ENCODE data around the gene CAPN1.
A peak's percentile ranks its signal among the peaks of the same experiment; 100 is the strongest.
"Not testable (repeated sequence)": the region's sequence is repeated elsewhere in the genome, so short reads cannot be mapped to it uniquely, and the experiment has no call there.

Gene CAPN1

GRCh38 chr11:65223011-65223410 is 41.3 kb downstream of the CAPN1 start:
- in situ Hi-C loops (cut with HindIII; ENCODE audit: low sequenced_read_pairs) = no loop called here
- DNase-seq (ENCODE audit: low read depth, low spot score) = no peak
- no peak overlapping the region for H3K4me3 ChIP-seq (ENCODE audit: low read depth, low read length)
- no peak for TF ChIP-seq CTCF (IDR thresholded peaks at IDR 0.05; ENCODE audit: low read depth, low read length)

- no peak for TF ChIP-seq CTCF (IDR thresholded peaks at IDR 0.05; ENCODE audit: low read depth, low read length)
- in situ Hi-C loops (cut with HindIII; ENCODE audit: low sequenced_read_pairs) = no loop called here
- H3K4me3 ChIP-seq (ENCODE audit: low read depth, low read length) = no peak overlapping the region
- peak; percentile 60 for DNase-seq (ENCODE audit: low read depth, low spot score)
Observed at GRCh38 chr11:65224930-65225278, 43.2 kb downstream of the CAPN1 start.

- peak; percentile 62 for TF ChIP-seq CTCF (IDR thresholded peaks at IDR 0.05; ENCODE audit: low read depth, low read length)
- in situ Hi-C loops (cut with HindIII; ENCODE audit: low sequenced_read_pairs) = no loop called here
- DNase-seq (ENCODE audit: low read depth, low spot score) = peak; percentile 53
- H3K4me3 ChIP-seq (ENCODE audit: low read depth, low read length) = peak overlapping the region; percentile 41
Observed at GRCh38 chr11:65225279-65226102, 43.8 kb downstream of the CAPN1 start.

GRCh38 chr11:65226103-65226442 is 44.3 kb downstream of the CAPN1 start:
- in situ Hi-C loops (cut with HindIII; ENCODE audit: low sequenced_read_pairs) = no loop called here
- DNase-seq (ENCODE audit: low read depth, low spot score) = no peak
- no peak for TF ChIP-seq CTCF (IDR thresholded peaks at IDR 0.05; ENCODE audit: low read depth, low read length)
- peak overlapping the region; percentile 41 for H3K4me3 ChIP-seq (ENCODE audit: low read depth, low read length)

- in situ Hi-C loops (cut with HindIII; ENCODE audit: low sequenced_read_pairs) = no loop called here
- H3K4me3 ChIP-seq (ENCODE audit: low read depth, low read length) = no peak overlapping the region
- no peak for TF ChIP-seq CTCF (IDR thresholded peaks at IDR 0.05; ENCODE audit: low read depth, low read length)
- DNase-seq (ENCODE audit: low read depth, low spot score) = no peak
Observed at GRCh38 chr11:65227879-65228278, 46.2 kb downstream of the CAPN1 start.

GRCh38 chr11:65236194-65237059 is 54.7 kb downstream of the CAPN1 start:
- H3K4me3 ChIP-seq (ENCODE audit: low read depth, low read length) = no peak overlapping the region
- TF ChIP-seq CTCF (IDR thresholded peaks at IDR 0.05; ENCODE audit: low read depth, low read length) = no peak
- no peak for DNase-seq (ENCODE audit: low read depth, low spot score)
- in situ Hi-C loops (cut with HindIII; ENCODE audit: low sequenced_read_pairs) = no loop called here

- H3K4me3 ChIP-seq (ENCODE audit: low read depth, low read length); in situ Hi-C loops (cut with HindIII; ENCODE audit: low sequenced_read_pairs); DNase-seq (ENCODE audit: low read depth, low spot score): not testable (repeated sequence)
Observed at GRCh38 chr11:65238302-65238701, 56.6 kb downstream of the CAPN1 start.
